ENCODE measurements around the gene NHS.

DNA sequence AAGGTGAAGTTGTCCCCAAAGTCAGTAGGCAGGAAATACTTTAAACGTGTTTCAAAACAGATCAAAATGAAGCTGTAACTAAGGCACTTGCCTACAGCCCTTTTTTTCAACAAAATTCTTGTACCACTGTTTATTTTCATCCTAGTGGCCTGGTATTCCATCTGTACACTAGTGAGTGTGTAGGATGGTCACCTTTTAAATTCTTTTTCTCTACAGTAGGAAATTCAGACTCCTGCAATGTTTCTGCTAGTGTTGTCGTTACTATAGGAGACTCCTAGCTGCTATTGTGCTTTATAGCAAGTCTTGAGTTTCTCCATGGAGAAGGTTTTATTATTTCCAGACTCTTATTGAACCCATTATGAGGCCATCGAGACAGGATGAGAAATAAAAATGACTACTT is 7.0 kb upstream of the NHS start:
- TF ChIP-seq, protein P1, sequence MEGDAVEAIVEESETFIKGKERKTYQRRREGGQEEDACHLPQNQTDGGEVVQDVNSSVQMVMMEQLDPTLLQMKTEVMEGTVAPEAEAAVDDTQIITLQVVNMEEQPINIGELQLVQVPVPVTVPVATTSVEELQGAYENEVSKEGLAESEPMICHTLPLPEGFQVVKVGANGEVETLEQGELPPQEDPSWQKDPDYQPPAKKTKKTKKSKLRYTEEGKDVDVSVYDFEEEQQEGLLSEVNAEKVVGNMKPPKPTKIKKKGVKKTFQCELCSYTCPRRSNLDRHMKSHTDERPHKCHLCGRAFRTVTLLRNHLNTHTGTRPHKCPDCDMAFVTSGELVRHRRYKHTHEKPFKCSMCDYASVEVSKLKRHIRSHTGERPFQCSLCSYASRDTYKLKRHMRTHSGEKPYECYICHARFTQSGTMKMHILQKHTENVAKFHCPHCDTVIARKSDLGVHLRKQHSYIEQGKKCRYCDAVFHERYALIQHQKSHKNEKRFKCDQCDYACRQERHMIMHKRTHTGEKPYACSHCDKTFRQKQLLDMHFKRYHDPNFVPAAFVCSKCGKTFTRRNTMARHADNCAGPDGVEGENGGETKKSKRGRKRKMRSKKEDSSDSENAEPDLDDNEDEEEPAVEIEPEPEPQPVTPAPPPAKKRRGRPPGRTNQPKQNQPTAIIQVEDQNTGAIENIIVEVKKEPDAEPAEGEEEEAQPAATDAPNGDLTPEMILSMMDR (IDR thresholded peaks at IDR 0.05): no peak
- no peak for TF ChIP-seq POLR2A (IDR thresholded peaks at IDR 0.05)
